ENCODE results near the gene ATXN7. TPM values are rescaled to one million over a fixed set of nuclear protein-coding genes. Genes with fewer than 3 reads are reported as not detected.

The ATXN7 gene
- polyA plus RNA-seq, 1 donor from 2014 or later = 6.7 TPM

DNA sequence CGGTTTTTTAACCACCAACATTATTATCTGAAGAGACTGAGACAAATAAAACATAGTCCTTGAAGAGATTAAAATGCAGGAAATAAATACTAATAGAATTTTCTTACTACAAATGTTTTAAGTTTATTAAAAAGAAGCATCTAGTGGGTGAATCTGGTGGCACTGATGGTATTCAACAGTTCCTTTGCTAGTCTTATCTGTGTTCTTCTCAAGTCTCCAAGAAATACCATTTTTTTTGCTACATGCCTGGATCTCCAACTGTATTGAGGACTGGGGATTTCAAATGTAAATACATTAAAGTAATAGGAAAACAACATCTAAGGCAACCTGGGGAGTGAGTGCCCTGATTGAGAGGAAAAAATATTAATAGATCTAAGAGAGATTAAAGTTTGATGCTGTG is 22.0 kb upstream of the ATXN7 start:
- Histone ChIP-seq H3K79me2 (replicated peaks; ENCODE audit: insufficient read depth, low read length) (no peaks in the 10 kb centered on the region), H3K9me2 (ENCODE audit: insufficient read depth, low read length) (no peaks in the 10 kb centered on the region), H3K27ac (ENCODE audit: low read length) (no peak overlapping the region), H2AFZ (ENCODE audit: low read depth, low read length) (no peak overlapping the region), H3K9ac (ENCODE audit: low read length) (no peak overlapping the region), H3K27me3 (ENCODE audit: insufficient read depth, low read depth, low read length) (no peaks in the 10 kb centered on the region), H3K4me2 (ENCODE audit: low read length) (no peak overlapping the region), H3K4me3 (ENCODE audit: low read length) (no peak overlapping the region), H4K20me1 (ENCODE audit: insufficient read depth) (no peaks in the 10 kb centered on the region), H3K9me3 (ENCODE audit: low read length) (no peaks in the 10 kb centered on the region), H3F3A (ENCODE audit: insufficient read depth, low read length, poor library complexity, severe bottlenecking) (no peaks in the 10 kb centered on the region), H3K36me3 (ENCODE audit: insufficient read depth, low read length) (no peaks in the 10 kb centered on the region)
- TF ChIP-seq, protein P1, sequence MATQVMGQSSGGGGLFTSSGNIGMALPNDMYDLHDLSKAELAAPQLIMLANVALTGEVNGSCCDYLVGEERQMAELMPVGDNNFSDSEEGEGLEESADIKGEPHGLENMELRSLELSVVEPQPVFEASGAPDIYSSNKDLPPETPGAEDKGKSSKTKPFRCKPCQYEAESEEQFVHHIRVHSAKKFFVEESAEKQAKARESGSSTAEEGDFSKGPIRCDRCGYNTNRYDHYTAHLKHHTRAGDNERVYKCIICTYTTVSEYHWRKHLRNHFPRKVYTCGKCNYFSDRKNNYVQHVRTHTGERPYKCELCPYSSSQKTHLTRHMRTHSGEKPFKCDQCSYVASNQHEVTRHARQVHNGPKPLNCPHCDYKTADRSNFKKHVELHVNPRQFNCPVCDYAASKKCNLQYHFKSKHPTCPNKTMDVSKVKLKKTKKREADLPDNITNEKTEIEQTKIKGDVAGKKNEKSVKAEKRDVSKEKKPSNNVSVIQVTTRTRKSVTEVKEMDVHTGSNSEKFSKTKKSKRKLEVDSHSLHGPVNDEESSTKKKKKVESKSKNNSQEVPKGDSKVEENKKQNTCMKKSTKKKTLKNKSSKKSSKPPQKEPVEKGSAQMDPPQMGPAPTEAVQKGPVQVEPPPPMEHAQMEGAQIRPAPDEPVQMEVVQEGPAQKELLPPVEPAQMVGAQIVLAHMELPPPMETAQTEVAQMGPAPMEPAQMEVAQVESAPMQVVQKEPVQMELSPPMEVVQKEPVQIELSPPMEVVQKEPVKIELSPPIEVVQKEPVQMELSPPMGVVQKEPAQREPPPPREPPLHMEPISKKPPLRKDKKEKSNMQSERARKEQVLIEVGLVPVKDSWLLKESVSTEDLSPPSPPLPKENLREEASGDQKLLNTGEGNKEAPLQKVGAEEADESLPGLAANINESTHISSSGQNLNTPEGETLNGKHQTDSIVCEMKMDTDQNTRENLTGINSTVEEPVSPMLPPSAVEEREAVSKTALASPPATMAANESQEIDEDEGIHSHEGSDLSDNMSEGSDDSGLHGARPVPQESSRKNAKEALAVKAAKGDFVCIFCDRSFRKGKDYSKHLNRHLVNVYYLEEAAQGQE (IDR thresholded peaks at IDR 0.05; ENCODE audit: borderline replicate concordance) = no peak
- TF ChIP-seq TAF1 (IDR thresholded peaks at IDR 0.05; ENCODE audit: low read depth) (no peak), MXI1 (conservative IDR thresholded peaks at IDR 0.05; ENCODE audit: poor library complexity, severe bottlenecking) (no peak), POLR2AphosphoS5 (IDR thresholded peaks at IDR 0.05) (no peak), SMC3 (conservative IDR thresholded peaks at IDR 0.05; ENCODE audit: poor library complexity) (no peak), EP300 (conservative IDR thresholded peaks at IDR 0.05; ENCODE audit: poor library complexity, severe bottlenecking) (no peak), EZH2 (IDR thresholded peaks at IDR 0.05; ENCODE audit: borderline replicate concordance, insufficient read depth, low read length, poor library complexity, severe bottlenecking) (no peak), RAD21 (conservative IDR thresholded peaks at IDR 0.05) (no peak)
- TF ChIP-seq, protein P2, sequence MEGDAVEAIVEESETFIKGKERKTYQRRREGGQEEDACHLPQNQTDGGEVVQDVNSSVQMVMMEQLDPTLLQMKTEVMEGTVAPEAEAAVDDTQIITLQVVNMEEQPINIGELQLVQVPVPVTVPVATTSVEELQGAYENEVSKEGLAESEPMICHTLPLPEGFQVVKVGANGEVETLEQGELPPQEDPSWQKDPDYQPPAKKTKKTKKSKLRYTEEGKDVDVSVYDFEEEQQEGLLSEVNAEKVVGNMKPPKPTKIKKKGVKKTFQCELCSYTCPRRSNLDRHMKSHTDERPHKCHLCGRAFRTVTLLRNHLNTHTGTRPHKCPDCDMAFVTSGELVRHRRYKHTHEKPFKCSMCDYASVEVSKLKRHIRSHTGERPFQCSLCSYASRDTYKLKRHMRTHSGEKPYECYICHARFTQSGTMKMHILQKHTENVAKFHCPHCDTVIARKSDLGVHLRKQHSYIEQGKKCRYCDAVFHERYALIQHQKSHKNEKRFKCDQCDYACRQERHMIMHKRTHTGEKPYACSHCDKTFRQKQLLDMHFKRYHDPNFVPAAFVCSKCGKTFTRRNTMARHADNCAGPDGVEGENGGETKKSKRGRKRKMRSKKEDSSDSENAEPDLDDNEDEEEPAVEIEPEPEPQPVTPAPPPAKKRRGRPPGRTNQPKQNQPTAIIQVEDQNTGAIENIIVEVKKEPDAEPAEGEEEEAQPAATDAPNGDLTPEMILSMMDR (IDR thresholded peaks at IDR 0.05; ENCODE audit: poor library complexity, severe bottlenecking) = no peak

DNA sequence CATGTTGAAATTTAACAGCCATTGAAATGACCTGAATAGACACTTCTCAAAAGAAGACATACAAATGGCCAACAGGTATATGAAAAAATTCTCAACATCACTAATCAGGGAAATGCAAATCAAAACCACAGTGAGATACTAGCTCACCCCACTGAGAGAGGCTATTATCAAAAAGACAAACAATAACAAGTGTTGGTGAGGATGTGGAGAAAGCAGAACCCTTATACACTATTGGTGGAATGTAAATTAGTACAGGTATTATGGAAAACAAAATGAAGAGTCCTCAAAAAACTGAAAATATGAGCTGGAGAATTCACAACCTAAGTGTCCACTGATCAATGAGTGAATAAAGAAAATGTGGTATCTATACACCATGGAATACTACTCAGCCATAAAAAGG is 21.5 kb upstream of the ATXN7 start:
- Histone ChIP-seq H3K9ac (ENCODE audit: low read length) (no peak overlapping the region), H4K20me1 (ENCODE audit: insufficient read depth) (no peaks in the 10 kb centered on the region), H3F3A (ENCODE audit: insufficient read depth, low read length, poor library complexity, severe bottlenecking) (no peaks in the 10 kb centered on the region), H3K9me2 (ENCODE audit: insufficient read depth, low read length) (no peaks in the 10 kb centered on the region), H2AFZ (ENCODE audit: low read depth, low read length) (no peak overlapping the region), H3K9me3 (ENCODE audit: low read length) (no peaks in the 10 kb centered on the region), H3K27ac (ENCODE audit: low read length) (no peak overlapping the region), H3K27me3 (ENCODE audit: insufficient read depth, low read depth, low read length) (no peaks in the 10 kb centered on the region), H3K36me3 (ENCODE audit: insufficient read depth, low read length) (no peaks in the 10 kb centered on the region), H3K4me3 (ENCODE audit: low read length) (no peak overlapping the region), H3K4me2 (ENCODE audit: low read length) (no peak overlapping the region), H3K79me2 (replicated peaks; ENCODE audit: insufficient read depth, low read length) (no peaks in the 10 kb centered on the region)
- TF ChIP-seq TAF1 (IDR thresholded peaks at IDR 0.05; ENCODE audit: low read depth) (no peak), MXI1 (conservative IDR thresholded peaks at IDR 0.05; ENCODE audit: poor library complexity, severe bottlenecking) (no peak), RAD21 (conservative IDR thresholded peaks at IDR 0.05) (no peak), POLR2AphosphoS5 (IDR thresholded peaks at IDR 0.05) (no peak), EP300 (conservative IDR thresholded peaks at IDR 0.05; ENCODE audit: poor library complexity, severe bottlenecking) (no peak), EZH2 (IDR thresholded peaks at IDR 0.05; ENCODE audit: borderline replicate concordance, insufficient read depth, low read length, poor library complexity, severe bottlenecking) (no peak), SMC3 (conservative IDR thresholded peaks at IDR 0.05; ENCODE audit: poor library complexity) (no peak)
- TF ChIP-seq, protein P2 (IDR thresholded peaks at IDR 0.05; ENCODE audit: poor library complexity, severe bottlenecking) = no peak
- TF ChIP-seq, protein P1 (IDR thresholded peaks at IDR 0.05; ENCODE audit: borderline replicate concordance) = no peak
